Measurements from ENCODE around the gene SPATA31E1.

DNA sequence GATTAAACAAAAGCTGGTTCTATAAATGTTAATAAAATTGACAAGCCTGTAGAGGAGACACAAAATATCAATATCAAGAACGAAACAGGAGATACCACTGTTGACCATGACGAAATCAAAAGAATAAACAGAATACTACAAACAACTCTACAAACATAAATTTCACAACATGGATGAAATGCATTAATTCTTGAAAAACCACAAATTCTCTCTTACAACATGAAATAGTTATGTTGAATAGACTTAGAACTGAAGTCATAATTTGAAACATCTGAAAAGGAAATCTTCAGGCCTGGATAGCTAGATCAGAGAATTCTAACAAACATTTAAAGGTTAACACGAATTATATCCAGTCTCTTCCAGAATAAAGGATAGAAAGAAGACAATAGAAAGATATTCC, 28.1 kb downstream of the SPATA31E1 start:
- TF ChIP-seq, protein P1, sequence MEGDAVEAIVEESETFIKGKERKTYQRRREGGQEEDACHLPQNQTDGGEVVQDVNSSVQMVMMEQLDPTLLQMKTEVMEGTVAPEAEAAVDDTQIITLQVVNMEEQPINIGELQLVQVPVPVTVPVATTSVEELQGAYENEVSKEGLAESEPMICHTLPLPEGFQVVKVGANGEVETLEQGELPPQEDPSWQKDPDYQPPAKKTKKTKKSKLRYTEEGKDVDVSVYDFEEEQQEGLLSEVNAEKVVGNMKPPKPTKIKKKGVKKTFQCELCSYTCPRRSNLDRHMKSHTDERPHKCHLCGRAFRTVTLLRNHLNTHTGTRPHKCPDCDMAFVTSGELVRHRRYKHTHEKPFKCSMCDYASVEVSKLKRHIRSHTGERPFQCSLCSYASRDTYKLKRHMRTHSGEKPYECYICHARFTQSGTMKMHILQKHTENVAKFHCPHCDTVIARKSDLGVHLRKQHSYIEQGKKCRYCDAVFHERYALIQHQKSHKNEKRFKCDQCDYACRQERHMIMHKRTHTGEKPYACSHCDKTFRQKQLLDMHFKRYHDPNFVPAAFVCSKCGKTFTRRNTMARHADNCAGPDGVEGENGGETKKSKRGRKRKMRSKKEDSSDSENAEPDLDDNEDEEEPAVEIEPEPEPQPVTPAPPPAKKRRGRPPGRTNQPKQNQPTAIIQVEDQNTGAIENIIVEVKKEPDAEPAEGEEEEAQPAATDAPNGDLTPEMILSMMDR (IDR thresholded peaks at IDR 0.05): no peak
- TF ChIP-seq POLR2A (IDR thresholded peaks at IDR 0.05): no peak

All from adrenal gland (tissue), 5 donors.